ENCODE data around the gene SDS. TPM values are rescaled to one million over a fixed set of nuclear protein-coding genes. Genes with fewer than 3 reads are reported as not detected.
A peak's percentile ranks its signal among the peaks of the same experiment; 100 is the strongest.
"Not testable (repeated sequence)": the region's sequence is repeated elsewhere in the genome, so short reads cannot be mapped to it uniquely, and the experiment has no call there.

The SDS gene
- total RNA-seq, 4 donors from 2014 or later: 0.90 TPM; not detected in 3

GRCh38 chr12:113359133-113359938 is 44.4 kb downstream of the SDS start:
- no peaks in the 10 kb centered on the region for H3K27me3 ChIP-seq
- peaks cover 0 to 42% (median 9%) of the 10 kb centered on the region in 4 donors for H3K4me1 ChIP-seq
- H3K9me3 ChIP-seq: no peaks in the 10 kb centered on the region
- DNase-seq (ENCODE audit: low spot score in 2 of 2): peak in 1 of 2 donors; percentile 39
- H3K36me3 ChIP-seq: peaks cover 0 to 8% (median 0%) of the 10 kb centered on the region in 3 donors
- H3K4me3 ChIP-seq: peak overlapping the region; percentile 65 to 92 (median 73)
- WGBS, 2 donors: 38 to 47% methylated on average over 10 to 11 of the region's 11 CpGs
- peak overlapping the region; percentile 80 to 94 (median 88) for H3K27ac ChIP-seq
- TF ChIP-seq POLR2A (IDR thresholded peaks at IDR 0.05) (no peak), CTCF (IDR thresholded peaks at IDR 0.05) (no peak), EP300 (IDR thresholded peaks at IDR 0.05) (no peak)

- peak within 1 kb of the TSS; percentile 80 to 94 (median 88) for H3K27ac ChIP-seq
- peak; percentile 37 to 68 for TF ChIP-seq POLR2A (IDR thresholded peaks at IDR 0.05)
- peak; percentile 36 to 65 for TF ChIP-seq EP300 (IDR thresholded peaks at IDR 0.05)
- peak in 1 of 5 experiments; percentile 21 for TF ChIP-seq CTCF (IDR thresholded peaks at IDR 0.05)
Observed at GRCh38 chr12:113358381-113359132, 45.1 kb downstream of the SDS start, which contains the start of gene PLBD2. TSS of gene PLBD2 (plus strand) at chr12:113358587. CDS start at chr12:113358601, 14 bp downstream.

GRCh38 chr12:113354192-113354591 is 49.5 kb downstream of the SDS start:
- peaks cover 0 to 15% (median 2%) of the 10 kb centered on the region in 4 donors for H3K4me1 ChIP-seq
- WGBS, 2 donors: 89% methylated on average over 7 of the region's 7 CpGs
- not testable (repeated sequence) for H3K27me3 ChIP-seq; H3K4me3 ChIP-seq; DNase-seq (ENCODE audit: low spot score in 2 of 2); H3K36me3 ChIP-seq; H3K9me3 ChIP-seq; H3K27ac ChIP-seq

More at GRCh38 chr12:113358381-113359132, 45.1 kb downstream of the SDS start, which contains the start of gene PLBD2:
- Histone ChIP-seq H3K9me3 (no peaks in the 10 kb centered on the region), H3K4me3 (peak within 1 kb of the TSS; percentile 65 to 92 (median 73)), H3K36me3 (no peaks in the 10 kb centered on the region), H3K4me1 (peaks cover 0 to 42% (median 9%) of the 10 kb centered on the region in 4 donors), H3K27me3 (no peaks in the 10 kb centered on the region)
- WGBS, 2 donors: 0 to 1% methylated on average over 34 to 38 of the region's 67 CpGs
- DNase-seq (ENCODE audit: low spot score in 2 of 2): peak; percentile 92

GRCh38 chr12:113351089-113351488 is 52.6 kb downstream of the SDS start:
- Histone ChIP-seq H3K4me3 (no peak overlapping the region), H3K36me3 (no peaks in the 10 kb centered on the region), H3K27me3 (no peaks in the 10 kb centered on the region), H3K9me3 (no peaks in the 10 kb centered on the region), H3K27ac (no peak overlapping the region), H3K4me1 (no peaks in the 10 kb centered on the region)
- no peak for DNase-seq (ENCODE audit: low spot score in 2 of 2)
- no peak for TF ChIP-seq CTCF (IDR thresholded peaks at IDR 0.05)
- TF ChIP-seq POLR2A (IDR thresholded peaks at IDR 0.05): no peak
- TF ChIP-seq EP300 (IDR thresholded peaks at IDR 0.05): no peak

- 48 to 56% methylated on average over 18 to 19 of the region's 19 CpGs for WGBS, 2 donors
- Histone ChIP-seq H3K27ac (no peak overlapping the region), H3K36me3 (no peaks in the 10 kb centered on the region), H3K9me3 (no peaks in the 10 kb centered on the region), H3K4me3 (no peak overlapping the region), H3K4me1 (no peaks in the 10 kb centered on the region), H3K27me3 (no peaks in the 10 kb centered on the region)
- no peak for TF ChIP-seq EP300 (IDR thresholded peaks at IDR 0.05)
- no peak for DNase-seq (ENCODE audit: low spot score in 2 of 2)
Observed at GRCh38 chr12:113348849-113349536, 54.7 kb downstream of the SDS start.
